GM19035 (cell line): Measurements from ENCODE around the gene NECTIN4.
A peak's percentile ranks its signal among the peaks of the same experiment; 100 is the strongest.

Experiments
- ATAC-seq: cut with Tn5 transposase; IDR thresholded peaks from one replicate; pipeline ENCODE4 v1.9.1; 2021; ENCODE audit not compliant: unreplicated experiment

The NECTIN4 gene

DNA sequence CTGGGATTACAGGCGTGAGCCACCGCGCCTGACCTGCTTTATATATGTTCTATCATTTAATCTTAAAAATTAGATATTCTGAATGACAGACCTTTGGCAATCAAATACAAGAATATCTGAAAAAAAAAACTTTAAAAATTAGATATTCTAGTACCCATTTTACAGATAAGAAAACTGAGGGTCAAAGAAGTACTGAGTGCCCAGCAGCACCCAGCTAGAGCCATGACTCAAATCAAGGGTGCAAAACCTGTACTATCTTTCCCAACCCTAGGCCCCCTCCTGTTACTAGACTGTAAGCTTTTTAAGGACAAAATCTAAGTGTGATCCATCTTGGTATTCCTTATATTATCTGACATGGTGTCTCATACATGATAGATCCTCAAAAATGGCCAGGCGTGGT, 27.9 kb downstream of the NECTIN4 start:
- ATAC-seq, result no peak

DNA sequence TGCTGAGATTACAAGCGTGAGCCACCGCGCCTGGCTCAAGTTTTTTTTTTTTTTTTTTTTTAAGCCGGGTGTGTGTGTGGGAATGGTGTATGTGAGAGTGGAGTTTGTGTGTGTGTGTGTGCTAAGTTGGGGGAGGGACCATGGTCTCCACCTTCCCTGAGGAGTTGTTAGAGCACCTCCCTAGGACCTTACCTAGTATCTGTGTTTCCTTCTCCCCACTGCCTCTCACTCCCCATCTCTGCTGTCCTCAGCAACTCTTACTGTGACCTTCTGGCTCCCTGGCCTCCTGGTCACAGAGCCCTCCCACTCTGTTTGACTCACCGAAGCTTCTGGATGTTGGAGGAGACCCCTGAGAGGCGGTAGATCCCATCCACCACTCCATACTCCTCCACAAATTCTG, 30.1 kb downstream of the NECTIN4 start:
- ATAC-seq, result no peak

DNA sequence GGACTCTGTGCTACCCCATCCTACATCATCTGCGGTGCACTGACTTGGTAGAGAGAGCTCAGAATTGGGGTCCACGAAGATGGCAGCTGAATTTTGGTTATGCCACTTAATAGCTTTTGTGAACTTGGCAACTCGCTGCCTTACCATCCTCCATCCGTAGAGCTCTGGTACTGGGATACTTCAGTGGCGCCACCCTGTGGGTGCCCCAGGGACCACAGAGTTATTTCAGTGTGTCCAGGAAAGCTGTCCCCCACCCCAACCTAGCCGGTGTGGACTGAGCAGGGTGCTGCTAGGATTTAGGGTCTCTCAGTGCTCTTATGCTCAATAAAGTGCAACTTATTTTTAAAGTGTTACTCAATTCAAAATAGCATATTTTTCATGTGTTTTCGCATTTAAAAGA, 34.6 kb downstream of the NECTIN4 start:
- no peak for ATAC-seq

DNA sequence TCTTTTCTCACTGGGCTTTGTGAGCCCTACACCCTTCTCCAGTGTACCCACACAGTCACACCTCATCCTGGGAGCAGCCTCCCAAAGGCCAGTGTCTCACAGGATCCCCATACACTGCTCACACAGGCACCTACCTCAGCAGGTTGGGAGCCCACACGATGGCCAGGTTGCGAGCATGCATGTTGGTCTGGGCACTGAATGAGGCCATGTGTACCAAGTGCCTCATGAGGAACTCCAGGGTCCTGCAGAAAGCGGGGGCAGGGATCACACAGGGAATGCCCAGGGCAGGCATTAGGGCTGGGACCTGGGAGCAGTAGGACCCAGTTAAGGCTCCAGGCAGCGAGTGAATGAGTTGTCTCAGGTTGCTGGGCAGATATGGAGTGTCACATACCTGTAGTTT, 35.1 kb downstream of the NECTIN4 start:
- no peak for ATAC-seq

DNA sequence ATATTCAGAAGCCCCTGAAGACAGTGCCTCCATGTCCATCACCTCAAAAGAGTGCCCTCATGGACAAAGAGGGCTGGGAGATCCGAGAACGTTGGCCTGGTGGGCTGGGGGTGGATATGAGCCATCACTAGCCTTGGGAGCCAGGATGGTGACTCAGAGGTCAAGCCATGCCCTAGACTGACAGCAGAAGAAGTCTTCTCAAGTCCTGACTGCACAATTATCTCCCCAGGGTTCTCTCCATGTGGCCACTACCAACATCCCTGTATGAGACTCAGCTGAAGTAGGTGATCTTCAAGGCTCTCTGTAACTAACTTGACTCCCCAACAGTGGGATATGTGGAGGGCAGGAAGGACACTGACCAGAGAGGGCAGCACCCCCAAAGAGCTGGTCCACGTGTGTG, 36.5 kb downstream of the NECTIN4 start:
- ATAC-seq, result no peak

DNA sequence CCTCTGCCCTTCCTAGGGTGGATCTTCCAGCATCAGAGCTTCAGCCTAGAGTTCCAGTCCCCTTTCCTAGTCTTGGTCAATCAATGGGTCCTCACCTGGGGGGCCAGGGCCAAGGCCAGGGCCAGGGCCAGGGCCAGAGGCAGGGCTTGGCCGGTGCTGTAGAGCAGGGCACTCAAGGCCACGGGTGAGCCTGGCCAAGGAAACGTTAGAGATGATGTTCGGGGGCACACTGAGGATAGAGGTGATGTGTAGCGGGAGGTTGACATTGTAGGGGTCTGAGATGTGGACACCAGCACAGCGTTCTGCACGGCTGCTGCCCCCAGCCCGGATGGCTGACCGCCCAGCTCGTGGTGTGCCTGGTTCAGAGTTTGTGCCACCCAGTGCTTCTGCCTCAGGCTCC, 38.1 kb downstream of the NECTIN4 start:
- no peak for ATAC-seq

DNA sequence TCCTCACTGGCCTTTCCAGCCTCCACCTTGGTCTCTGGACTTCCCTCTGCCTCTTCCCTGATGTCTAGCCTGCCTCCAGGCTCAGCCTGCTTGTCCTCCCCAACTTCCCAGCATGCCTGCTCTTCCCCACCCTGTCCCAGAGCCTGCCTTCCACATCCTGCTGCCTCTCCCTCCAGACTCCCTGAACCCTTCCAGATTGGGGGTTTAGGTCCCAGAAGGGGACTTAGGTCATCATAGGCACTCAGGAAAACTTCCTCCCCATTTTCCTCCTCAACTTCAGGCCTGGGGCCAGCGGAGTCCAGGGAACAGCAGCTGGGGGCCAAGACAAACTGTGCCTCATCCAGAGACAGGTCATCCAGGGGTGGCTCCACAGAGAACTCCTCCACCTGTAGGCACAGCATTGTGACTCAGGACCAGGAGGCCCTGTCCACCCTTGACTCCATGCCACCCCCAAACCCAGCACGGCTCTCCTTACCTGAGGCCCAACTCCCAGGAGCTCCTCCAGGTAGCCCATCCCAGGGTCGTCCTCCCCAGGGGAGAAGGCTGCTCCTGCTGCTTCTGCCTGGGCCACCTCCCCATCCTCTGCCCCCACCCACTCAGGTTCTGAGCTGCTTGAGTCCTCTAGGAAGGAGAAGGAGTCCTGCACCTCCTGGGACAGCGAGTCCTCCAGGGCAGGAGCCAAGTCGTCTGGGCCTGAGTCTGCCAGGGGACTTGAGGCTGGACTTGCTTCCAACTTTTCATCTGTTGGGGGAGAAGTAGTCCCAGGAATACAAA, 40.2 kb downstream of the NECTIN4 start:
- no peak for ATAC-seq

DNA sequence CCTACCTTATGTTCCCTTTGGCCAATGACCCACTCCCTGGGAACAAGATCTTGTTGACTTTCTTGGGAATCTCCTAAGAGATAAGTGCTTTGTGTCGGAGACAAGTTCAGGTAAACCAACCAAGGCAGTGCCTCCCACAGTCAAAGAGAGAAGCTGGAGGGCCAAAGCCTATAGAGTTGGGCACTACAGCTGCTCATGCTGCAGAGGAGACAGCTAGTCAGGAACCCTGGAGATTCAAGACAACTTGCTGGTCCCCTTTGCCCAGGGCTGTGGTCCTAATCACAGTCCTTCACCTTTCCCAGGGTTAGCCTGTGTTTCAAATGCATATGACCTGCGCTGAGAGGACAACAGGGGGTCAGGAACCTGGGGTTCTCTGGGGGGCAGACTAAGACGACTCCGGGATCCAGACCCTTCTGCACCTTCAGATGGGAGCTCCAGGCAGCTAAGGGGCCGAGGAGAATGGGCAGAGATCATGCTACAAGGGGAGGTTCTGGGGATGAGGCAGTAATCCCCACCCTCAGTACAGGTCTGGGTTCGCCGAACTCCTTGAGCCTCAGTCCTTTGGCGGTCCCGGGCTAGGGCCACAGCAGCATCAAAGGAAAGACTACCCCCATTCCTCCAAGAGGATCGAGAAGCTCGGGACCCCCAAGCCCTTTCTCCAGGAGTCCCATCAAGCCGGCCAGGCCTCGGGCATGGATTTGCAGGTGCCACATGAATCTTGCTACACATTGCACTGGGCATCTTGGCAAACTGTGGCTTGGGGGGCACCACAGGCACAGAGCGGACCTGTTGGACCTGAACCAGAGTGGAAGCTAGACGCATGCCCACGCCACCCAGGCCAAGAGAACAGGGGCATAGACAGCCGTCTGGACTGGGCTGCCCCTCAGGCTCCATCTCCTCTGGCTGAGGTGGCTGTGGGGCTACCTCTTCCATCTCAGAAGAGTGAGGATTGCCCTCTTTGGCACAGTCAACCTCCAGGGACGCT, 41.6 kb downstream of the NECTIN4 start:
- no peak for ATAC-seq

DNA sequence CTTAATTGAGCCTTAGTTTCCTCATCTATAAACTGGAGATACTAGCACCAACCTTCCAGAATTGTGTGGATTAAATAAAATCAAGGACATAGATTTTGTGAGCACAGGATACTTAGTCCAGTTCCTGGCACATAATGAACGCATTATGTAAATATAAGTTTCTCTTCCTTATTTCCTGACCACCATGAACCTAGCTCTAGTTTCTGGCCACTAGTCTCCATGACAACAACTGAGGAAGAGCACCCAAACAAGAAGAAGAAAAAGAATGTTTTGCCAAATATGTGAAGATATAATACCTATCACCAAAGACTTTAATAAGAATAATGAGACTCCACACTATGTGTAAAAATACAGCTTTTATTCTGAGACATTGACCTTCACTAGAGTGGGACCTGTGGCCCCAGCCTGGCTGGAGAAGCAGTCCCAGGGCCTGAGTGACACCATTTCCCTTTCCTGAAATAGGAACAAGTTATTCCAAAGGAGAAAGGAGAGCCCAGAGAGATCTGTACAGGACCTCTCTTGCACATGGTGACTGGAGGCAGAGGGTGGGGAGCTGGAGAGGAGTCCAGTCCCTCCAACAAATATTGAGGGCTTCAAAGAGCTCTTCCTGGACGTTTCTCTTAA, 42.6 kb downstream of the NECTIN4 start:
- peak; percentile 42 for ATAC-seq

DNA sequence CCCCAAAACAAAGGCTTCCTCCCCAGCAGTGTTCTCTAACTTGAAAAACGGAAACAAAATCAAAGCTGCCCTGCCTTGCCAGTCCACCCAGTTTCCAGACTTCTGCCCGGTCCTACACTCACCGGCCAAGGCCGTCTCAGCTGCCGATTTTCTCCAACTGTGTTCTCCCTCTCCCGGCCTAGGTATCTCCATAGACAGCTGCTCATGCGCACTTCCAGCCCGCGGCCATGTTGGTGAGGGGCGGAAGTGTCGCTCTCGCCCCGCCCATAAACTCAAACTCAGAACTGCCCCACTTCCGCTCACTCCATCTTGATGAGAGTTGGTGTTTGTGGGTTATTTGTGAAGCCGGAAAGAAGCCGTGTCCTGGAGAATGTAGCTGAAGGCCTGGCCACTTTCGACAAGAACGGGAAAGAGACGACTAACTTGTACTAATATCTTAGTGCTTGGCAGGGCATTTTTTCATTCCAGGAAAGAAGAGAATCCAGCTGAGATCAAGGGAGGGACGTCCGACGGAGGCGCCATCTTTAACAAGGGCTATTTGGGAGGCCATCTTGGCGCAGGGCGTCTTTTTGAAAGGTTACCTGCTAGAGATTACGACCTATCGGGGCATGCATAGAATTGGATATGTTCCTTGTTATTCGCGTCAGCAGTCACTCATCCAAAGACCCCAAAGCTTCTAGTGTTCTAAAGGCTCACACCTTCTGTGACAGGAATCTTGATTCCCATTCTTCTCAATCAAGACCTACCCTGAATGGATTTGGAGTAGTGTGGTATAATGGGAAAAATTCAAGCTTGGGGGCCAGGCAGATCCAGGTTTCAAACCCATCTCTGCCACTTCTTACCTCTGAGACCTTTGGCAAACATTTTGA, 43.4 kb downstream of the NECTIN4 start, which contains the start of gene USF1:
USF1 (minus strand) TSS at position 242 of the 869 bp plus-strand sequence. CDS start 2,702 bp downstream, outside the sequence.
- ATAC-seq, result peak; percentile 69

DNA sequence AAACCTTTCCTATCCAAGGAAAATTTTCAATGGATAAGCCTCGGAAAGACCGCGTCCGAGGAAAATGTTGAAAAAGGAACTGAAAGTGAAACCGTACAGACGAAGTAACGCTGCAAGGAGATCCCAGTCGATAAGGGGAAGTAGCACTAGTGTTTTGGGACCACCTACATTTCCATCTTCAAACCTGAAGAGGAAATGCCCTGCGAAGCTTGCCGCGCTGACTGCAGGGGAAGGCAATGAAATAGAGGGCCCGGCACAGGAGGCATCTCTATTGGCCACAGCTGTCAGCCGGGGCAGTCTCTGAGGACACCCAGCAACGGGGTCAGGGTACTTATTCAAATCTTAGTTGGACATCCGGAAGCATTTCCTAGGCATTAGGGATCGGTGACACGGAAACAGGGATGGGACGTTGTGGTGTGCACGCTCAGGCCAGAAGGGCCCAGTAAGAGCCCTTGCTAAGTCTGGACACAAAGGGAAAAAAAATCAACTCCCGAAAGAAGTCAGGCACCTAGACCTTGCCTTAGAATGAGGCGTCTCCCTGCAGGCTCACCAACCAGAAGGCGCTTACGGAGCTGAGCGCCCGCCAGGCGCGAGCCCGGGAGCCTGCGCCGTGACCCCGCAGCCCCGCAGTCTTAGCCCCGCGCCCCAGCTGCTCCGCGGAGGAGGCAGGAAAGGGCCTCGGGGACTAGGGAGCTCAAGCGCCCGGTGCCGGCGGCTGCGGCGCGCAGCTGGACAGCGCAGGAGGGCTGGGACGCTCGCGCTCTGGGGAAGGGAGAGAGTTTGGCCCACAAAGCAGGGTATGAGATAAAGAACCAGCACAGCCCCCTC, 44.2 kb downstream of the NECTIN4 start:
- ATAC-seq, result peak; percentile 38

DNA sequence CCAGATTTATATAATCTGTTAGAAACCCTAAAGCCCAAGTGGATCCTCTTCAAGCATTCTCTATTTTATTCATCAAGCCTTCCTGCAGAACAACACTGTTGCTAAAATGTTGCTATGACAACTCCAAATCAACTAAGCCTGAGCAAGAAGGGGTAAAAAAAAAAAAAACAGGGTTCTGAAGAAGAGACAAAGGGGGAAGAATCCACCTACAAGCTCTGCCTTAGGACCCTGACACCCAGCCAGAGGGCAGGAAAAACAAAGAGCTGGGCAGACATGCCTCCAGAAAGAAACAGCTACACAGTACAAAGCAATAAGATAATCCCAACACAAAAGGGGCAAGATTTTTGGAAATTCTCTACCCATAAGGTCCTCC, 44.8 kb downstream of the NECTIN4 start:
- ATAC-seq, result no peak

DNA sequence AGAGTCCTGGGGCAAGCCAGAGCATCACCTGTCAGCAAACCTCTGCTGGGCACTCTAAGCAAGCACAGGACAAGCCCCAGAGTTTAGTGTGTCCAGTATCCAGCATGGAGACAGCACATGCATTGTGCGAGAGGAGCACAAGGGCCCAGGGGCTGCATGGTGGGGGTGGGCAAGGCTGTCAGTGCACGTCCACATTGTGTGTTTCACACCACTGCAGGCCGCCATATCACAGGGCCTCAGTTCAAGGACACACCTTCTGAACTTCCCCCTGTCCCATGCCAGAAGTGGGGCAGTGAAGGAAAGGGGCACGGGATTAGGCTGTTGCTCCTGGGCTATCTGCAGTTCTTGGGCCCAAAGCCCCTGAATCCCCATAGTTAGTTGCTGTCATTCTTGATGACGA, 49.8 kb downstream of the NECTIN4 start:
- no peak for ATAC-seq

DNA sequence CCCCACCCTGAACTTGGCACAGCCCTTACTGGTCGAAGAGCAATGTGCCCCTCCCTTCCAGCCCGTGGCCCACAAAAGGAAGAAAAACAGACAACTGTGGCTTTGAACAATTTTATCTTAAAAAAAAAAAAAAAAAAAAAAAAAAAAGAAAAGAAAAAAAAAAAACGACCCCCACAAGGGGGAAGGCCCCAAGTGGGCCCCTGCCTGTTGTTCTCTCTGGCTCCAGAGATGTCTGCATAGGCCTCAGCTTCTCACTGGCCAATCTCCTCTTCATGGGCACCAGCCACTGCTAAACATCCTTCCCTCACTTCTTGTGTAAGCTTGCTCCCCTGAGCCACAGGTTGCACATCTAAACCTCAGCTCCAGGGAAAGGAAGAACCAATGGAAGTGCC, 50.2 kb downstream of the NECTIN4 start:
- no peak for ATAC-seq

DNA sequence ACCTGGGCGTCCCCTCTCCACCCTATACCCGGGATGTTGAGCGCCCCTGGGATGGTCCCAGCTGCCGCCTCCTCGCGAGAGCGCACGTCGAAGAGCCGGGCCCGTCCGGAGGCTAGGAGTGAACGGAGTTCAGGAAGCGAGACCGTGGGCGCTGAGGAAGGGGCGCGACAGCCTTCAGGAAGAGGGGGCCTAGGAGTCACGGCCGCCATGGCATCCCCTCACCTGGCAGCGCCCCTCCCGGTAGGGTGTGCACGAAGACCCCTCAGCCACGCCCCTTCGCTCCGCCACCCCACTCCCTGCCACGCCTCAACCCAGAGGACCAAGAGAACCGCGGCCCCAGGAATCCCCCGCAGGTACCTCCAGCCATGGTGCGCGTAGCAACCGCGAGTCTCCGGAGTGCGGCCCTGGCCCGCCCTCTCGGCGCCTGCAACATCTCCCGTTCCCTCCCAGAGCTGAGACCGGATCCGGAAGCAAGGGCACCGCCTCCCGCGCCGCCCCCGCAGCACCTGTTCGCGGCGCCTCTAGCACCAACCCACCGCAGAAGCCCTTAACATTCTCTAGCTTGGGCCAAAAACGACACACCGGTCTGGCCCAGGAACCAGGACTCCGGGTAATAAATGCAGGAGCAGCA, 50.7 kb downstream of the NECTIN4 start, which contains the start of gene TSTD1:
TSTD1 (minus strand) TSS at position 442 of the 631 bp plus-strand sequence; CDS start at position 367, 75 bp downstream.
- ATAC-seq, result peak; percentile 90

DNA sequence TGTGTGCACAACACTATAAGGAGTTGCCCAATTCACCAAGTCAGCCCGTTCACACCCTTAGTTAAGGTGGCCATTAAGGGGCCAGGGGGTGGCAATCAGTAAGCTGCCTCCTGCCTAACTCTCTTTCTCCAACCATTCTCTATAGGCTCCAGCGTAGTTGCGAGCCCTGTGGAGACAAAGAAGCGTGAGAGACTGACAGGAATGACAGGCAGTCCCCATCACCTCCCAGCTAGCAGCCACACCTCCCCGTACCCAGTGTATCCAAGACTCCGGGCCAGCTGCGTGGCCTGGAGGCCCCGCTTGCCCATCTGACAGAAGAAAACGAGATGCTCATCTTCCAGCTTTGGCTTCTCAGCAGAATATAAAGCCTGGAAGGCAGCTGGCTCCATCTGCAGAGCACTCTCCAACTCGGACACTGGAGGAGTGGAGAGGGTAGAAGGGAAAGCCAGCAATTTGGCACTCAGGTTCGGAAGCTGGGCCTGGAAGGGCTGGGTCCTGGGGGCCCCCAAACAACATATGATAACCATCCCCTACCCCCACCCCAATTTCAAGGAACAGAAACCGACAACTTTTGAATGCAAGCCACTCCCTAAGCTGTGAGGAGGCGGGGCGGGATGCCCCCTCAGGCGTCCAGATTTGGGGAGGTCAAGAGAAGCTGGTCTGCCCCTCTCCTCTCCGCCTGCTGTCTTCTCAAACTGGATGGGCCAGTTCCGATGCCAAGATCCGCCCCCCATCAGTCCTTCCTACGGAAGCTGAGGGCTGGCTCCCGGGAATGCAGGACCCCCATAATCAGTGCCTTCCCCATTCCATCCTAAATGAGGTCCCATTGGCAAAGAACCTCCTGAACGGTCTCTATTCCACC, 51.5 kb downstream of the NECTIN4 start:
- ATAC-seq, result no peak

DNA sequence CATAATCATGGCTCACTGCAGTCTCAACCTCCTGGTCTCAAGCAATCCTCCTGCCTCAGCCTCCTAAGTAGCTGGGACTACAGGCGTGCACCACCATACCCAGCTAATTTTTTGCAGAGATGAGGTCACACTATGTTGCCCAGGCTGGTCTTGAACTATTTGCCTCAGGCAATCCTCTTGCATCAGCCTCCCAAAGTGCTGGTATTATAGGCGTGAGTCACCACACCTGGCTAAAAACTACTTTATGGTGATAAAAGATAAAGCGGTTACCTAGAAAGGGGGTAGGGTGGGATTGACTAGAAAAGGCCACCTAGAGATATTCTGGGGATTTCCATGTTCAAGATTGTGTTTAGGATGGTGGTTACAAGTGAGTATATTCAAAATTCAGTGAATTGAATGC, 55.6 kb downstream of the NECTIN4 start:
- no peak for ATAC-seq

DNA sequence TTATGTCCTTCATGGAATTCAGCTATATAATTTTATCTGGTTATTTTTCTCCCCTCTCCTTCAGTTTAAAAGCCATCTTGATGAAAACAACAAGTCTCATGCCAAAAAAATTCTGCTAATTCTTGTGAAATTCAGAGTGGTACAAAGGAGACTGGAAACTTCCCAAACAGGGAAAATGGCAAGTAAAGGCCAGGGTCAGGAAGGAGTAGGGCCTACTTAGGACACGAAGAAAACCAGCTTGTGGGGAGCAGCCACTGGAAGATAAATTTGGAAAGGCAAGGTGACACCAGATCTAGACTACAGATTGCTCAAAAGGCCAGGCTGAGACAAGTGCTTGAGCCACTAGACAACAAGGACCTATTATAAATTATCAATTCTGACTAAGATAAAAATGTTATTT, 56.9 kb downstream of the NECTIN4 start:
- no peak for ATAC-seq
